Germinal center (tissue), 1 donor: Measurements from ENCODE around the gene B4GALT2.

Source experiments
- DNase-seq: peaks from one replicate; pipeline ENCODE4 v3.0.0; 2012; ENCODE audit warnings: mixed read lengths, low spot score

The B4GALT2 gene, protein sequence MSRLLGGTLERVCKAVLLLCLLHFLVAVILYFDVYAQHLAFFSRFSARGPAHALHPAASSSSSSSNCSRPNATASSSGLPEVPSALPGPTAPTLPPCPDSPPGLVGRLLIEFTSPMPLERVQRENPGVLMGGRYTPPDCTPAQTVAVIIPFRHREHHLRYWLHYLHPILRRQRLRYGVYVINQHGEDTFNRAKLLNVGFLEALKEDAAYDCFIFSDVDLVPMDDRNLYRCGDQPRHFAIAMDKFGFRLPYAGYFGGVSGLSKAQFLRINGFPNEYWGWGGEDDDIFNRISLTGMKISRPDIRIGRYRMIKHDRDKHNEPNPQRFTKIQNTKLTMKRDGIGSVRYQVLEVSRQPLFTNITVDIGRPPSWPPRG

DNA sequence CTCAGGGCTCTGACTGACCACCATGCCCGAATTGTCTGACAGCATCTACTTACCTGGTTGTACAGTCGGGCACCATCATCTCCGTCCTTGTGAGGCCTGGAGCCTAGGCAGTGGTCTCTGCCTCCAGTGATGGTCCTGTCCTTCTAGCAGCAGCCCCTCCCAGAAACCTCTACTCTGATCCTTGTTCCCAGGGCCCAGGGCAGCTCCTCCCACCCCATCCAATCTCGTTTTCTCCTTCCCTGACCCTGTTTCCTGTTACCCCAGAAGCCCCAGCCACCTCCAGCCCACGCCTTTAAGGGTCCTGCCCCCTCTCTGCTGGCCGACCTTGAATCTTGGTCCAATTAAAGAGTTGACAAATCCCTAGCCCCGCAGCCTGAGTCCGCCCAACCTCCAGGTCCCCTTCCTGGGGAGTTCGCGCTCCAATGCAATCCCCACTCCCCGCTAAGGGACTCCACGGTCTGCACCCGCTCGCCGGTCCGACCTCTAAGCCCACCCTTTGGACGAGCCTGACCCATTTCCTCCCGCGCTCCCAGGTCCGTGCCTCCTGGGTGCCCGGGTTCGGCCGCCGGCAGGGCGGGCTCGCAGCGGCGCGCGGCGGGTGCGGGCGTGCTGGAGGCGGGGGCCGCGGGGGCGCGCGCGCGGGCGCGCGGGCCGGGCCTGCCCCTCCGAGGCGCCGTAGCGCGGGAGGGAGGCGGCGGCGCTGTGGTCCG is at the start of gene B4GALT2:
B4GALT2 (plus strand) TSS at position 660 of the 710 bp plus-strand sequence. CDS start 1,951 bp downstream, outside the sequence.
- DNase-seq, result peak; percentile 77

DNA sequence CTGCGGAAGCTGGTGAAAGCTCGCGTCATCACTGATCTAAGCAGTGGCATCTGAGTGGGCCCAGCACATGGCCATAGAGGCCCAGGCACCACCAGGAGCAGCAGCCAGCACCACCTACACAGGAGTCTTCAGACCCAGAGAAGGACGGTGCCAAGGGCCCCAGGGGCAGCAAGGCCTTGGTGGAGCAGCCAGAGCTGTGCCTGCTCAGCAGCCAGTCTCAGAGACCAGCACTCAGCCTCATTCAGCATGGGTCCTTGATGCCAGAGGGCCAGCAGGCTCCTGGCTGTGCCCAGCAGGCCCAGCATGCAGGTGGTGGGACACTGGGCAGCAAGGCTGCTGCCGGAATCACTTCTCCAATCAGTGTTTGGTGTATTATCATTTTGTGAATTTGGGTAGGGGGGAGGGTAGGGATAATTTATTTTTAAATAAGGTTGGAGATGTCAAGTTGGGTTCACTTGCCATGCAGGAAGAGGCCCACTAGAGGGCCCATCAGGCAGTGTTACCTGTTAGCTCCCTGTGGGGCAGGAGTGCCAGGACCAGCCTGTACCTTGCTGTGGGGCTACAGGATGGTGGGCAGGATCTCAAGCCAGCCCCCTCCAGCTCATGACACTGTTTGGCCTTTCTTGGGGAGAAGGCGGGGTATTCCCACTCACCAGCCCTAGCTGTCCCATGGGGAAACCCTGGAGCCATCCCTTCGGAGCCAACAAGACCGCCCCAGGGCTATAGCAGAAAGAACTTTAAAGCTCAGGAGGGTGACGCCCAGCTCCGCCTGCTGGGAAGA is 48.7 kb upstream of the B4GALT2 start:
- DNase-seq, result peak; percentile 59

DNA sequence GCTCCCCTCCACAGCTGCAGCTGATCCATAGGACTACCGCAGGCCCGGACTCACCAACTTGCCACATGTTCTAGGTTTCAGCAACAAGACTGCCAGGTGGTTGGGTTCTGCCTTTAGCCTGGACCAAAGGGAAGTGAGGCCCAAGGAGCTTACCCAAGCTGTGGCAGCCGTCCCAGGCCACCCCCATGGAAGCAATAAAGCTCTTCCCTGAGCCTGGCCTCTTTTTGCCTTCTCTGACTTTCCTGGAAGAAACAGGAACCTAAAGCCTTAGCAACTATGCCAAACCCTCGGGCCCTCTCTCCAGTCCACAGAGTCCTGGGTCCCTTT is 48.1 kb upstream of the B4GALT2 start:
- no peak for DNase-seq

DNA sequence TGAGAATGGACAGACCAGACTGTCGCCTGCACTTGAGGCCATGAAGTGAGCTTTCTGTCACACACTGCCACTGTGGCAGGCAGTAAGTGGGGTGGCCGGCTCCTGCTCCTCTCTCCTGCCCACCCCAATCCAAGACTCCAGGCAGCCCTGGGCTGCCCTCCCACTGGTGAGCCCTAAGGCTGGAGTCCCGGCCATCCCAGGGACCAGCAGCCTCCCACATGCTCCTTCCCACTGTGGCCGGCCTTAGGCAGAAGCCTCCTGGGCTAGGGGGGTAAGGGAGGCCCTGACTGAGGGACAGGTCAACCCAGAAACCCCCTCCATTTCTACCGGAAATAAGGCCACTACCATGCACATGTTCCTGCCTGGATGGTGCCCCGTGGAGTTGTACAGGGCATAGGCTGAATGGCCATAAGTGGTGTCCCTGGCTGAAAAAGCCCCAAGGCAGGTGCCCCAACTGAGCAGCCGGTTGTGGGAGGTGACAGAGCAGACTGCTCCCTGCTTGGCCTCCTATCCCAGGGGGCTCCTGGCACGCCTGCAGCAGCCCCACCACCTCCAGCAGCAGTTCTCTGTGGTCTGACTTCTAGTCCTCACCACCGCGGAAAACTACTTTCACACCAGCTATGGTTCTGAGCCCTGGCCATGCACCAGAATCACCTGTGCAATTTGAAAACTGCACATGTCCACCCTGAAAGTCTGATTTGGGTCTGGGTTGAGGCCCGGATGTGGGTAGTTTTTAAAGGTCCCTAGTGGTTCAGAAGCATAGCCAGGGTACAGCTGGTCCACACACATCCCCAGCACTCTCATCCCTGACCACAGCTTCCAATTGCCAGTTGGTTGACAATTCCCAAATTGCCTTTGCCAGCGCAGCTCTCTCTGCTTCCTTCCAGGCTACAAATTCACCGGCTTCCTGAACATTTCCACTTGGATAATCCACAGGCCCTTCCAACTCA is 47.0 kb upstream of the B4GALT2 start:
- DNase-seq, result no peak

DNA sequence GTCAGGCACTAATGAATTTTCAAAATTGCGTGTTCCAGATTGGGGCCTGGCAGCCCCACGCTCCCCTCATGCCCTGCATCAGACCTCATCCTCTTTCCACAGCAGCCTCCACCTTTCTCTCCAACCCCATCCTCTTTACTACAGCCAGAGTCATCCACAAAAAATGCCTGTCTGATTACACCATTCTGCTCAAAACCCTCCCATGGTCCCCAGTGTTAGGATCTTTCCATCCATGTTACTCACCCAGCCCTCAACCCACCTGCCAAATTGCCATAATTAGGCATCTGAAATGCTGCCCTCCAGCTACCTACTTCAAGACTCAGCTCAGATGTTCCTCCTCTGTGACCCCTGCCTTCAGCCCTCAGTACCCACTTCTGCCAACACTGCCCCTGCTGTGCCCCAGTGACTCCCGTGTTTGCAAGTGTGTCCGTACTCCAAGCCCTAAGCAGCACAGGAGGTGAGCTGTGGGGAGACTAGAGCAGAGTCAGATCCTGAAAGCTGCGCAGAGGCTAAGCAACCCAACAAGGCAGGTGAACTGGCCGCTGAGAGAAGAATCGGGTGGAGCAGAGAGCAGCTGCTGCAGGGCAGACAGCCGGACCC is 46.1 kb upstream of the B4GALT2 start:
- DNase-seq, result no peak

DNA sequence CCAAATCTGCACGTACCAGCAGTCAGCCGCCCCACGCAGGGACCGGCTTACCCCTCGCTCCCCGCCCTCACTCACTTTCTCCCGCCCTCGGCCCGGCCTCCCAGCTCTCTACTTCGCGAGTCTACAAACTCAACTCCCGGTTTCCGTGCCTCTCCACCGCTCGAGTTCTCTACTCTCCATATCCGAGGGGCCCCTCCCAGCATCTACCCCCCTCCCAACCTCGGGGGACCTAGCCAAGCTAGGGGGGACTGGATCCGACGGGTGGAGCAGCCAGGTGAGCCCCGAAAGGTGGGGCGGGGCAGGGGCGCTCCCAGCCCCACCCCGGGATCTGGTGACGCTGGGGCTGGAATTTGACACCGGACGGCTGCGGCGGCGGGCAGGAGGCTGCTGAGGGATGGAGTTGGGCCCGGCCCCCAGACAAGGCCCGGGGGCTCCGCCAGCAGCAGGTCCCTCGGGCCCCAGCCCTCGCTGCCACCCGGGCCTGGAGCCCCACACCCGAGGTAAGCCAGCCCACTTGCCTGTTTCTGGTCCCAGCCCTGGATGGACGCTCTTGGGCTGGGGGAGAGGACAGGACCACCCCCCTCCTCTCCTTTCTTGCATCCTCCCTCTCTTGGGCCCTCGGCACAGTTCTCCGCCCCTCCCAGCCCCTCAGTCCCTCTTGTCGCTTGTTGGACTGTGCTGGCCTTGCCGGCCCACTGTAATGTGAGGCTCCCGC is 45.5 kb upstream of the B4GALT2 start, which contains the start of gene ARTN:
ARTN (plus strand) TSS at position 416 of the 715 bp plus-strand sequence. CDS start 1,856 bp downstream, outside the sequence.
- DNase-seq, result no peak

DNA sequence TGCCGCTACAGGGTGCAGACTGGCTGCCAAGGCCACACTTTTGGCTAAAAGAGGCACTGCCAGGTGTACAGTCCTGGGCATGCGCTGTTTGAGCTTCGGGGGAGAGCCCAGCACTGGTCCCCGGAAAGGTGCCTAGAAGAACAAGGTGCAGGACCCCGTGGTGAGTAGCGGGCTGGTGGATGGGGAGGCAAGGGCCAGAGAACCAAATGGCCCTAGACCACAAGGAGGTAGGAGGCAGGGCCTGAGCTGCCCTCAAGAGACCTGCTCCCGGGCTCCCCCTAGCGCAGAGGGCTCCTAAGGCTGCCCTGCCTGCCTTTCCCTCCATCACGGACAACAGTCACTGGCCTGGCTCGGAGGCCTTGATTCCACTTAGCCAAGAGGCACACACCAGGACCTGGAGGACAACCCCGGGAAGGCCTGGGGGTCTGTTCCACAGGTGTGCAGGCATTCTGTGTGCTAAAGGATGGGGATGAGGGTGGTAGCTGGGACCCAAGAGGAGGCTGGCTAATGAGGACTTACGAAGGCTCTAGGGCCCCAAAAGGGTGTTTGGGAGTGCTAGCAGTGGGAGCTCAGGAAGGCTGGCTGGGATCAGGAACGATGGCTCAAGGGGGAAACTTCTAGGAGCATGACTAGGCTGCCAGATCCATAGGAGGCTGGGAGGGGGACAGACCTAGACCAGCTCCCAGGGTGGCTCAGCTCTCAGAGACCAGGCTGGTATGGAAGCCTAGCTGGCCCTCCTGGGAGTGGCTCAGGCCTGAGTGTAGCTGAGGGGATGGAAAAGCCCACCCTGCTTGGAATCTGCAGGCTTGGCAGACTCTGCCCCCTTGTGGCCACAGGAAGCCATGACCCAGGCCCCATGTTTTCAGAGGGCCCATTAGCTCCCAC is 44.7 kb upstream of the B4GALT2 start:
- DNase-seq, result peak; percentile 79

DNA sequence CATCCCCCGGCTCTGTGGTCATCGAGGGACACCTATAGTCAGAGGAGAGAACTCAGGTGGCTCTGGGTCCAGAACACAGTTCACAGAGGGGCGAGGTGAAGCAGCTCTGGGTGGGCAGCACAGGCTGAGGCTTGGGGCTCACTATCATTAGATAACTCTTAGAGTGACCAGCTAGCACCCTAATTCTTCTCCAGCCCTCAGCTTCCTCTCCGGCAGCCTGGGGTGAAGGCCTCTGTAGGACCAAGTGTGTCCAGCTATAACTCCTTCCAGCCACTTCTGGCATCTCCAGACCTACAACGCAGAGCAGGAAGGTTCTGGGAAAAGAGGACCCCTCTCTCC is 44.1 kb upstream of the B4GALT2 start:
- DNase-seq, result no peak

DNA sequence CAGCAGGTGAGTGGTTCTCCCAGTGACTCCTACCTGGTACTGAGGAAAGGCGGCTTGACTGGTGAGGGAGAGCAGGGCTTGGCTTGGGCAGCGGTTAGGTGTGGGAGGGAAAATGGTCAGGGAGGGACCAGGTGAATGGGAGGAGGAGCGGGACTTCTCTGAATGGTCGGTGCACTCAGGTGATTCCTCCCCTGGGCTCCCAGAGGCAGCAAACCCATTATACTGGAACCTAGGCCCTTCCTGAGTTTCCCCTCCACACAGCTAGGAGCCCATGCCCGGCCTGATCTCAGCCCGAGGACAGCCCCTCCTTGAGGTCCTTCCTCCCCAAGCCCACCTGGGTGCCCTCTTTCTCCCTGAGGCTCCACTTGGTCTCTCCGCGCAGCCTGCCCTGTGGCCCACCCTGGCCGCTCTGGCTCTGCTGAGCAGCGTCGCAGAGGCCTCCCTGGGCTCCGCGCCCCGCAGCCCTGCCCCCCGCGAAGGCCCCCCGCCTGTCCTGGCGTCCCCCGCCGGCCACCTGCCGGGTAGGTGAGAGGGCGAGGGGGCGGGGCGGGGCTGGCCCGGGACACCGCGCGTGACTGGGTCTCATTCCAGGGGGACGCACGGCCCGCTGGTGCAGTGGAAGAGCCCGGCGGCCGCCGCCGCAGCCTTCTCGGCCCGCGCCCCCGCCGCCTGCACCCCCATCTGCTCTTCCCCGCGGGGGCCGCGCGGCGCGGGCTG is 43.1 kb upstream of the B4GALT2 start:
- no peak for DNase-seq

DNA sequence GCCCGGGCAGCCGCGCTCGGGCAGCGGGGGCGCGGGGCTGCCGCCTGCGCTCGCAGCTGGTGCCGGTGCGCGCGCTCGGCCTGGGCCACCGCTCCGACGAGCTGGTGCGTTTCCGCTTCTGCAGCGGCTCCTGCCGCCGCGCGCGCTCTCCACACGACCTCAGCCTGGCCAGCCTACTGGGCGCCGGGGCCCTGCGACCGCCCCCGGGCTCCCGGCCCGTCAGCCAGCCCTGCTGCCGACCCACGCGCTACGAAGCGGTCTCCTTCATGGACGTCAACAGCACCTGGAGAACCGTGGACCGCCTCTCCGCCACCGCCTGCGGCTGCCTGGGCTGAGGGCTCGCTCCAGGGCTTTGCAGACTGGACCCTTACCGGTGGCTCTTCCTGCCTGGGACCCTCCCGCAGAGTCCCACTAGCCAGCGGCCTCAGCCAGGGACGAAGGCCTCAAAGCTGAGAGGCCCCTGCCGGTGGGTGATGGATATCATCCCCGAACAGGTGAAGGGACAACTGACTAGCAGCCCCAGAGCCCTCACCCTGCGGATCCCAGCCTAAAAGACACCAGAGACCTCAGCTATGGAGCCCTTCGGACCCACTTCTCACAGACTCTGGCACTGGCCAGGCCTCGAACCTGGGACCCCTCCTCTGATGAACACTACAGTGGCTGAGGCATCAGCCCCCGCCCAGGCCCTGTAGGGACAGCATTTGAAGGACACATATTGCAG is 42.4 kb upstream of the B4GALT2 start:
- peak; percentile 51 for DNase-seq

DNA sequence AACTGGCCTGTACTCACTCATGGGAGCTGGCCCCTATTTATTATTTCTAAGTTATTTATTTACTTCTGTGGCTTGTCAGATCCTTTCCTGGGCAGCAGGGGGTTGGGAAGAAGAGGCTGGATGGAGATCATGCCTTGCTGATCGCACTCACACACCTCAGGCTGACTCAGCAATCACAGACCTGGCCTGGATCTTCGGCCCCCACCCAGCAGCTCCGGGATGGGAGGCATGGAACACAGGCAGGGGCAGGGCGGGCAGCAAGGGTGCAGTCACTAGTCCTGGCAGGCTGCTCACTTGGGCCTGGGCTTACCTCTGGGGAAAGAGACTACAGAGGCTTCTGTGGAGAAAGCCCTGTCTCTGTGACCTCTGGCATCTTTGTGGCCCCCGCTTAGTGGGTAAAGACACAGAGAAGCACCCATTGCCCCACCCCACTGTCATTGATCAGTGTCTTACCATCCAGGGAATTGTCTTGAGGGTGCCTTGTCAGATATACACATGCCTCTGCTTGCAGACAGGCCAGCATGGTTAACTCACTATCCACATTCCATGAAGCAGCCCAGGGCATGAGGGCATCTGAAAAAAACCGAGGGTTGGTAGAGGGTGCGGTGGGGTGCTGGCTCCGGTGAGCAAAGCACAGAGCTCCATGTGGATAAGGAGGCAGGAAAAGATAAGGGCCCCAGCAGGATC is 41.7 kb upstream of the B4GALT2 start:
- DNase-seq, result no peak

DNA sequence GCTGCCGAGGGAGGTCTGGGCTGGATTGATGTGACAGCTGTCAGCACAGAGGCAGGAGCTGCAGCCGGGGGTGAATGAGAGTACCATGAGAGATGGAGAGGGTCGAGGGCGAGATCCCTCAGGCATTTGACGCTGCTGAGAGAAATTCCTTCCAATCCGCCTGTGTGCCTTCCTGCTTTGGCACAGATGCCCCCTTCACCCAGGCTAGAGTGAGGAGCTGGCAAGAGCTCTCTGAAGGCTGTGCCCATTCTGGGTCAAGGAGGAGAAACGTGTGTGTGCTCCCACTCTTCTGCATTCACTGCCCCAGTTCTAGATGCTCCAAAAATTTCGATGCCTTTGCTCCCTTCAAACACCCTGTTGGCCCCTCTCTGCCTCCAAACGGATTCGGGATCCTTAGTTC is 40.6 kb upstream of the B4GALT2 start:
- no peak for DNase-seq

DNA sequence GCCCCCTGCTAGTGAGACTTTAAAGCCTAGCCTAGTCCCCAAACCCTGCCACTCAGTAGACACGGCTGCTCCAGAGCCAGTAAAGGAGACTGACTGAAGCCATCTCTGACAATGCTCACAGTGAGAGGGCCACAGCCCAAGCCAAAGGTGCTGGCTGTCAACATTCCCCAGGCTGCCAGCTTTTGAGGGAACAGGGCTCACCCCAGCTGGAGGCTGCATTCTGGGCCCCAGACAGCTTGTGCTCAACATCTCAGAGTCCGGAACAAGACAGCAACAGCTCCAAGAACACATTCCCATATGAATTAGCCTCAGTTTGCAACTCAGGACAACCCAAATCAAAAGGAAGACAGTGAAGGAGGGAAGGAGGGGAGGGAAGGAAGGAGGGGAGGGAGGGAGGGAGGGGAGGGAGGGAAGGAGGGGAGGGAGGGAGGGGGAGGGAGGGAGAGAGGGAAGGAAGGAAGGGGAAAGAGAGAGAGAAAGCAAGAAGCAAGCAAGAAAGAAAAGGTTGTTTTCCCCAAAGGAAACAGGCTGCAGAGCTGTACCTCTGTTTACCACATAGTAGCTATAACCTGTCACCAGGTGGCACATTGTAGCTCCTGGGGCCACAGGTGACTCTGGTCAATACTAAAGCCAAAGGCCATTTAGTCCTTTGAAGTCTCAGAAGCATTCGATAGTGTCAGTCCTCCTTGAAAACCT is 40.0 kb upstream of the B4GALT2 start:
- DNase-seq, result no peak

DNA sequence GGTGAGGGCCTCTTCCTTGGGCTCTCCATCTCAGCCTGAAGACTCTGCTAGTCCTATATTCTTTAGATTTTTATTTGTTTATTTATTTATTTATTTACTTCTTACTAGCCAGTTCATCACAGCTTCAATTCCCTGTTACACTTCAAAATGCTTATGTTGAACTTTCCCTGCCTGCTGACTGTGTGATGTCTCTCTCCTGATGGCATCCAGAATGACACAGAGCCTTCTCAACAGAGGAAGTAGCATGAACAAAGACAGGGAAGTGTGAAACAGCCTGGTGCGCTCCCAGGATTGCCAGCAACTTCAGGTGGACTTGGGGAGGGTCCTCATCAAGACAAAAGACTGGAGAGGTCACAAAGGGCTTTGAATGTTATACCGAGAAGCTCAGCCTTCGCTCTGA is 36.6 kb upstream of the B4GALT2 start:
- no peak for DNase-seq

DNA sequence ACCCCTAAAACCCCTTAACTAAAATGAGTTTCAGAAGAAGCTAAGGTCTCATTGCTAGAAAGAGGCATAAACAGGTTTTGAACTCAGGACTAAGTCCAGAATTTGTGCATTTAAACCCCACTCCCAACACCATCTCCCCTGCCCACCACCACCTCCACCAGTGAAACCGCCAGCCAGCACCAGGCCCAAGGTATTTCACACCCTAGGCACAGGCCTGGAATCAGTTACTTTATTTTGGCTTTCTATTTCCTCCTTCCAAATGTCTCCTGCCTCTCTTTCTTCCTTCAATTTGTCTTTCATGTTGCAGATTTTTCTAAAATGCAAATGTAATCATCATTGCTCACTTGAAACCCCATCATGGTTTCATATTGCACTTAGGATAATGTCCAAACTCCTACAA is 34.1 kb upstream of the B4GALT2 start:
- DNase-seq, result no peak

DNA sequence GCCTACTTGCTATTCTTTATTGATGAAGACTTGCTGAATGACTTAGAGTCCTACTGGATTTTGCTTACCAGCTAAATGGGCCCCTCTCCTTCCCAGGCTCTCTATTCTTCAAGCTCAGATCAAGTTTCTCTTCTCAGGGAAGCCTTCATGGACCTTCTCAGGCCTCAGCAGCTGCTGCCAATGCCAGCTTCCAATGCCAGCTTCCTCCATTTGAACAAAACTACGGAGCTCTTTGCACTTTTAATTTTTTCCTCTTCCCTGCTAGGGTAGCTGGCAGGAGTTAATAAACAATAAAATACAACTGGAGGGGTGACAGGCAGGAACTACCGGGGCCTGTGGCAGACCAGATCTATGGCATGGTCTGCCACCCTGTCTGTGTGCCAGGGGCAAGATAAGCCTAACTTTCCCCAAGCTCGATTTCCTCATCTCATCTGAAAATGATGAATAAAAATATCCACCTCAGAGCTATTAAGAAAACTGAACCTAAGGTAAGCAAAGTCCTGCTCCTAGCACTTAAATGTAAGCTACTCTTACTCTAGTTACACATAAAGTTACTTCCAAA is 33.3 kb upstream of the B4GALT2 start:
- no peak for DNase-seq
